Measurements from ENCODE around the gene SLC19A2. TPM values are rescaled to one million over a fixed set of nuclear protein-coding genes. Genes with fewer than 3 reads are reported as not detected.

Gene SLC19A2
- total and polyA plus RNA-seq, 2 of the 13 experiments (the other 11 are each of a cell fraction or from before 2014, with no cell fraction given): 30.4 to 56.0 TPM

DNA sequence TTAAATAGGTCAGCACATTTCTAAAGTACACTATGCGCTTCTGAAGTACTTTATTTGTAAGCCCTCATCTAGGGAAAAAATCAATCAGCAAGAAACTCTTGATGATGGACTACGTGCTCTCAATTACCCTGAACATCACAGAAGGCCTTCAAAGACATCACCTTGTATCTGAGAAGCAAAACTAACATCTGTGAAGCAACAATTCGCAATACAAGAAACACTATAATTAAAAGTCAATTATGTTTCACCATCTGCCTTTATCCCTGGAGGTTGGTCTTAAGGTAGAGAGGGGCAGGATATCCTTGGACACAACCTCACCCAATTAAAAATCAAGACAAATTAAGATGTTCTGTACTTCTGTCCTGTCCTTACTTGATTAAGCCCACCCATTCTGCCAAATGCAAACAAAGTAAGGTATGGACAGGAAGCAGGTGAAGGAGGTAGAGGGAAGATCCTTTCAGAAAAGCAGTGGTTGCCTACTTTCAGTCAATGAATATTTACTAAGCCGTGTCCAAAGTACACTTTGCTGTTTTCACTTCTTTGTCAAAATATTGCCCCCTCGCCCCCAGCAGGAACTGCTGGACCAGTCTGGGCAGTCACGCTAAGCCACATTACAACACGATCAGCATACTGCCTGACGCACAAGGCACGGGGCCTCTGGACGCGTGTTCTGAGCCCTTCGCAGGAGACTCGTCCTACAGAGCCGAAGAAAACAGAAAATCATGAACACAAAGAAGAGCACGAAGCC lies 887 bp downstream of the SLC19A2 start (continued):
- TF ChIP-seq, protein P1, sequence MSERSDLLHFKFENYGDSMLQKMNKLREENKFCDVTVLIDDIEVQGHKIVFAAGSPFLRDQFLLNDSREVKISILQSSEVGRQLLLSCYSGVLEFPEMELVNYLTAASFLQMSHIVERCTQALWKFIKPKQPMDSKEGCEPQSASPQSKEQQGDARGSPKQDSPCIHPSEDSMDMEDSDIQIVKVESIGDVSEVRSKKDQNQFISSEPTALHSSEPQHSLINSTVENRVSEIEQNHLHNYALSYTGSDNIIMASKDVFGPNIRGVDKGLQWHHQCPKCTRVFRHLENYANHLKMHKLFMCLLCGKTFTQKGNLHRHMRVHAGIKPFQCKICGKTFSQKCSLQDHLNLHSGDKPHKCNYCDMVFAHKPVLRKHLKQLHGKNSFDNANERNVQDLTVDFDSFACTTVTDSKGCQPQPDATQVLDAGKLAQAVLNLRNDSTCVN (CRISPR knock-in tag; IDR thresholded peaks at IDR 0.05; ENCODE audit: borderline replicate concordance): no peak
- TF ChIP-seq FOXA3 (CRISPR knock-in tag; IDR thresholded peaks at IDR 0.05): peak; percentile 81
- TF ChIP-seq, protein P2, sequence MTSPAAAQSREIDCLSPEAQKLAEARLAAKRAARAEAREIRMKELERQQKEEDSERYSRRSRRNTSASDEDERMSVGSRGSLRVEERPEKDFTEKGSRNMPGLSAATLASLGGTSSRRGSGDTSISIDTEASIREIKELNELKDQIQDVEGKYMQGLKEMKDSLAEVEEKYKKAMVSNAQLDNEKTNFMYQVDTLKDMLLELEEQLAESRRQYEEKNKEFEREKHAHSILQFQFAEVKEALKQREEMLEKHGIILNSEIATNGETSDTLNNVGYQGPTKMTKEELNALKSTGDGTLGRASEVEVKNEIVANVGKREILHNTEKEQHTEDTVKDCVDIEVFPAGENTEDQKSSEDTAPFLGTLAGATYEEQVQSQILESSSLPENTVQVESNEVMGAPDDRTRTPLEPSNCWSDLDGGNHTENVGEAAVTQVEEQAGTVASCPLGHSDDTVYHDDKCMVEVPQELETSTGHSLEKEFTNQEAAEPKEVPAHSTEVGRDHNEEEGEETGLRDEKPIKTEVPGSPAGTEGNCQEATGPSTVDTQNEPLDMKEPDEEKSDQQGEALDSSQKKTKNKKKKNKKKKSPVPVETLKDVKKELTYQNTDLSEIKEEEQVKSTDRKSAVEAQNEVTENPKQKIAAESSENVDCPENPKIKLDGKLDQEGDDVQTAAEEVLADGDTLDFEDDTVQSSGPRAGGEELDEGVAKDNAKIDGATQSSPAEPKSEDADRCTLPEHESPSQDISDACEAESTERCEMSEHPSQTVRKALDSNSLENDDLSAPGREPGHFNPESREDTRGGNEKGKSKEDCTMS (CRISPR knock-in tag; conservative IDR thresholded peaks at IDR 0.05): no peak
- TF ChIP-seq, protein P3, sequence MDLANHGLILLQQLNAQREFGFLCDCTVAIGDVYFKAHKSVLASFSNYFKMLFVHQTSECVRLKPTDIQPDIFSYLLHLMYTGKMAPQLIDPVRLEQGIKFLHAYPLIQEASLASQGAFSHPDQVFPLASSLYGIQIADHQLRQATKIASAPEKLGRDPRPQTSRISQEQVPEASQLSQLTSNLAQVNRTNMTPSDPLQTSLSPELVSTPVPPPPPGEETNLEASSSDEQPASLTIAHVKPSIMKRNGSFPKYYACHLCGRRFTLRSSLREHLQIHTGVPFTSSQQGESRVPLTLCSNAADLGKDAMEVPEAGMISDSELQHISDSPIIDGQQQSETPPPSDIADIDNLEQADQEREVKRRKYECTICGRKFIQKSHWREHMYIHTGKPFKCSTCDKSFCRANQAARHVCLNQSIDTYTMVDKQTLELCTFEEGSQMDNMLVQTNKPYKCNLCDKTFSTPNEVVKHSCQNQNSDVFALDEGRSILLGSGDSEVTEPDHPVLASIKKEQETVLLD (CRISPR knock-in tag; IDR thresholded peaks at IDR 0.05; ENCODE audit: low read depth): no peak
- TF ChIP-seq MIER2 (CRISPR knock-in tag; IDR thresholded peaks at IDR 0.05): no peak; the same call in 1 of the 2 replicates
- TF ChIP-seq MAFF (IDR thresholded peaks at IDR 0.05; ENCODE audit: low read depth, low read length): no peak
- no peak for TF ChIP-seq TAF15 (IDR thresholded peaks at IDR 0.05; ENCODE audit: low read depth, low read length, poor library complexity, severe bottlenecking)
- no peak for TF ChIP-seq NR2C2 (CRISPR knock-in tag; IDR thresholded peaks at IDR 0.05; ENCODE audit: borderline replicate concordance)
- TF ChIP-seq IRF2 (CRISPR knock-in tag; IDR thresholded peaks at IDR 0.05): peak; percentile 15; the same call in 1 of the 2 replicates
- TF ChIP-seq ZNF567 (CRISPR knock-in tag; IDR thresholded peaks at IDR 0.05; ENCODE audit: borderline replicate concordance): no peak
- TF ChIP-seq, protein P4, sequence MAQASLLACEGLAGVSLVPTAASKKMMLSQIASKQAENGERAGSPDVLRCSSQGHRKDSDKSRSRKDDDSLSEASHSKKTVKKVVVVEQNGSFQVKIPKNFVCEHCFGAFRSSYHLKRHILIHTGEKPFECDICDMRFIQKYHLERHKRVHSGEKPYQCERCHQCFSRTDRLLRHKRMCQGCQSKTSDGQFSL (CRISPR knock-in tag; IDR thresholded peaks at IDR 0.05): no peak
- no peak for TF ChIP-seq RFX5 (IDR thresholded peaks at IDR 0.05; ENCODE audit: low read depth, low read length)
- TF ChIP-seq WIZ (CRISPR knock-in tag; IDR thresholded peaks at IDR 0.05): no peak; the same call in 1 of the 2 replicates
- TF ChIP-seq, protein P5, sequence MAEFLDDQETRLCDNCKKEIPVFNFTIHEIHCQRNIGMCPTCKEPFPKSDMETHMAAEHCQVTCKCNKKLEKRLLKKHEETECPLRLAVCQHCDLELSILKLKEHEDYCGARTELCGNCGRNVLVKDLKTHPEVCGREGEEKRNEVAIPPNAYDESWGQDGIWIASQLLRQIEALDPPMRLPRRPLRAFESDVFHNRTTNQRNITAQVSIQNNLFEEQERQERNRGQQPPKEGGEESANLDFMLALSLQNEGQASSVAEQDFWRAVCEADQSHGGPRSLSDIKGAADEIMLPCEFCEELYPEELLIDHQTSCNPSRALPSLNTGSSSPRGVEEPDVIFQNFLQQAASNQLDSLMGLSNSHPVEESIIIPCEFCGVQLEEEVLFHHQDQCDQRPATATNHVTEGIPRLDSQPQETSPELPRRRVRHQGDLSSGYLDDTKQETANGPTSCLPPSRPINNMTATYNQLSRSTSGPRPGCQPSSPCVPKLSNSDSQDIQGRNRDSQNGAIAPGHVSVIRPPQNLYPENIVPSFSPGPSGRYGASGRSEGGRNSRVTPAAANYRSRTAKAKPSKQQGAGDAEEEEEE (CRISPR knock-in tag; IDR thresholded peaks at IDR 0.05; ENCODE audit: borderline replicate concordance): no peak
- no peak for TF ChIP-seq CREB1 (IDR thresholded peaks at IDR 0.05)
- TF ChIP-seq CREB1 (CRISPR knock-in tag; IDR thresholded peaks at IDR 0.05): peak; percentile 53; the same call in 1 of the 2 replicates
- TF ChIP-seq KLF12 (CRISPR knock-in tag; IDR thresholded peaks at IDR 0.05; ENCODE audit: borderline replicate concordance): no peak
- TF ChIP-seq, protein P6, sequence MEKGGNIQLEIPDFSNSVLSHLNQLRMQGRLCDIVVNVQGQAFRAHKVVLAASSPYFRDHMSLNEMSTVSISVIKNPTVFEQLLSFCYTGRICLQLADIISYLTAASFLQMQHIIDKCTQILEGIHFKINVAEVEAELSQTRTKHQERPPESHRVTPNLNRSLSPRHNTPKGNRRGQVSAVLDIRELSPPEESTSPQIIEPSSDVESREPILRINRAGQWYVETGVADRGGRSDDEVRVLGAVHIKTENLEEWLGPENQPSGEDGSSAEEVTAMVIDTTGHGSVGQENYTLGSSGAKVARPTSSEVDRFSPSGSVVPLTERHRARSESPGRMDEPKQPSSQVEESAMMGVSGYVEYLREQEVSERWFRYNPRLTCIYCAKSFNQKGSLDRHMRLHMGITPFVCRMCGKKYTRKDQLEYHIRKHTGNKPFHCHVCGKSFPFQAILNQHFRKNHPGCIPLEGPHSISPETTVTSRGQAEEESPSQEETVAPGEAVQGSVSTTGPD (CRISPR knock-in tag; IDR thresholded peaks at IDR 0.05): 0 out of 2 replicates have a peak, but pooled peaks have one; percentile 49
- TF ChIP-seq ZBTB7A (CRISPR knock-in tag; IDR thresholded peaks at IDR 0.05): peak; percentile 77; the same call in 1 of the 2 replicates
- no peak for TF ChIP-seq ZNF44 (CRISPR knock-in tag; IDR thresholded peaks at IDR 0.05)
- TF ChIP-seq ZNF674 (CRISPR knock-in tag; IDR thresholded peaks at IDR 0.05; ENCODE audit: low read depth): no peak

All from HepG2 (cell line).